ENCODE data around the gene CHCHD10.

The CHCHD10 gene

GRCh38 chr22:23777776-23778576, 10.2 kb upstream of the CHCHD10 start:
- no peak for TF ChIP-seq CTCF (IDR thresholded peaks at IDR 0.05; ENCODE audit: borderline replicate concordance, extremely low read depth, low read length, poor library complexity, severe bottlenecking)
- no peak for TF ChIP-seq EZH2 (IDR thresholded peaks at IDR 0.05; ENCODE audit: borderline replicate concordance, low read depth, low read length, severe bottlenecking)
- H3K4me3 ChIP-seq (ENCODE audit: low read depth in 1 of 2, low read length in 2 of 2) = no peak overlapping the region
- no peak overlapping the region for H3K4me2 ChIP-seq (ENCODE audit: insufficient read depth, low read length)
- no peak for DNase-seq
- H4K20me1 ChIP-seq (ENCODE audit: insufficient read depth, low read length) = no peaks in the 10 kb centered on the region
- no peaks in the 10 kb centered on the region for H3K79me2 ChIP-seq (ENCODE audit: insufficient read depth, low read length)
- H3K36me3 ChIP-seq (ENCODE audit: insufficient read depth, low read length) = no peaks in the 10 kb centered on the region
- H2AFZ ChIP-seq (ENCODE audit: low read depth, low read length) = no peak overlapping the region
- no peaks in the 10 kb centered on the region for H3K27me3 ChIP-seq (ENCODE audit: insufficient read depth, low read length, poor library complexity)
- ATAC-seq (ENCODE audit: insufficient read depth, low read depth) = no peak
- no peaks in the 10 kb centered on the region for H3K9me3 ChIP-seq (ENCODE audit: insufficient read depth, low read length, severe bottlenecking)
- H3K4me1 ChIP-seq (ENCODE audit: insufficient read depth, low read length) = no peaks in the 10 kb centered on the region
- H3K9ac ChIP-seq (ENCODE audit: low read depth, low read length) = no peak overlapping the region
- H3K27ac ChIP-seq (ENCODE audit: low read length) = no peak overlapping the region

GRCh38 chr22:23775779-23776375, 8.1 kb upstream of the CHCHD10 start:
- no peak overlapping the region for H3K9ac ChIP-seq (ENCODE audit: low read depth, low read length)
- TF ChIP-seq CTCF (IDR thresholded peaks at IDR 0.05; ENCODE audit: borderline replicate concordance, extremely low read depth, low read length, poor library complexity, severe bottlenecking) (no peak), EZH2 (IDR thresholded peaks at IDR 0.05; ENCODE audit: borderline replicate concordance, low read depth, low read length, severe bottlenecking) (no peak)
- ATAC-seq (ENCODE audit: insufficient read depth, low read depth) = no peak
- H3K4me2 ChIP-seq (ENCODE audit: insufficient read depth, low read length) = no peak overlapping the region
- H3K79me2 ChIP-seq (ENCODE audit: insufficient read depth, low read length) = no peaks in the 10 kb centered on the region
- H3K9me3 ChIP-seq (ENCODE audit: insufficient read depth, low read length, severe bottlenecking) = no peaks in the 10 kb centered on the region
- no peaks in the 10 kb centered on the region for H3K36me3 ChIP-seq (ENCODE audit: insufficient read depth, low read length)
- H2AFZ ChIP-seq (ENCODE audit: low read depth, low read length) = no peak overlapping the region
- H4K20me1 ChIP-seq (ENCODE audit: insufficient read depth, low read length) = no peaks in the 10 kb centered on the region
- no peak overlapping the region for H3K4me3 ChIP-seq (ENCODE audit: low read depth in 1 of 2, low read length in 2 of 2)
- H3K27me3 ChIP-seq (ENCODE audit: insufficient read depth, low read length, poor library complexity) = no peaks in the 10 kb centered on the region
- no peak overlapping the region for H3K27ac ChIP-seq (ENCODE audit: low read length)
- H3K4me1 ChIP-seq (ENCODE audit: insufficient read depth, low read length) = peaks cover 8% of the 10 kb centered on the region
- DNase-seq = no peak

- no peak overlapping the region for H3K27ac ChIP-seq (ENCODE audit: low read length)
Observed at GRCh38 chr22:23774922-23775436, 7.2 kb upstream of the CHCHD10 start.

More at GRCh38 chr22:23774922-23775436, 7.2 kb upstream of the CHCHD10 start:
- H3K36me3 ChIP-seq (ENCODE audit: insufficient read depth, low read length) = no peaks in the 10 kb centered on the region
- H3K4me2 ChIP-seq (ENCODE audit: insufficient read depth, low read length) = no peak overlapping the region
- DNase-seq = no peak
- no peak overlapping the region for H2AFZ ChIP-seq (ENCODE audit: low read depth, low read length)
- no peak overlapping the region for H3K4me3 ChIP-seq (ENCODE audit: low read depth in 1 of 2, low read length in 2 of 2)
- no peak for TF ChIP-seq EZH2 (IDR thresholded peaks at IDR 0.05; ENCODE audit: borderline replicate concordance, low read depth, low read length, severe bottlenecking)
- TF ChIP-seq CTCF (IDR thresholded peaks at IDR 0.05; ENCODE audit: borderline replicate concordance, extremely low read depth, low read length, poor library complexity, severe bottlenecking) = no peak
- H3K9ac ChIP-seq (ENCODE audit: low read depth, low read length) = no peak overlapping the region
- no peak for ATAC-seq (ENCODE audit: insufficient read depth, low read depth)
- H3K4me1 ChIP-seq (ENCODE audit: insufficient read depth, low read length) = peaks cover 8% of the 10 kb centered on the region
- H3K79me2 ChIP-seq (ENCODE audit: insufficient read depth, low read length) = no peaks in the 10 kb centered on the region
- no peaks in the 10 kb centered on the region for H4K20me1 ChIP-seq (ENCODE audit: insufficient read depth, low read length)
- H3K27me3 ChIP-seq (ENCODE audit: insufficient read depth, low read length, poor library complexity) = no peaks in the 10 kb centered on the region
- no peaks in the 10 kb centered on the region for H3K9me3 ChIP-seq (ENCODE audit: insufficient read depth, low read length, severe bottlenecking)
